IPS-18a (cell line): ENCODE data around the gene KCNK1.

Experiments
- H3K27ac ChIP-seq: one replicate; pipeline ENCODE4 v1.5.1; 2013; ENCODE audit warnings: low read length
- H3K27me3 ChIP-seq: one replicate; pipeline ENCODE4 v1.6.1; 2013; ENCODE audit warnings: mild to moderate bottlenecking, low read length; ENCODE audit not compliant: control insufficient read depth, insufficient read depth
- H3K36me3 ChIP-seq: one replicate; pipeline ENCODE4 v1.6.1; 2013; ENCODE audit warnings: low read depth, low read length; ENCODE audit not compliant: control insufficient read depth
- H3K4me1 ChIP-seq: one replicate; pipeline ENCODE4 v1.6.1; 2013; ENCODE audit warnings: low read depth, low read length; ENCODE audit not compliant: control insufficient read depth
- H3K4me3 ChIP-seq: one replicate; pipeline ENCODE4 v1.5.1; 2013; ENCODE audit warnings: low read length
- H3K9ac ChIP-seq: one replicate; pipeline ENCODE4 v1.6.1; 2013; ENCODE audit warnings: mild to moderate bottlenecking, low read length, moderate library complexity
- H3K9me3 ChIP-seq: one replicate; pipeline ENCODE4 v1.6.1; 2013; ENCODE audit warnings: low read depth, low read length; ENCODE audit not compliant: control insufficient read depth

The KCNK1 gene

DNA sequence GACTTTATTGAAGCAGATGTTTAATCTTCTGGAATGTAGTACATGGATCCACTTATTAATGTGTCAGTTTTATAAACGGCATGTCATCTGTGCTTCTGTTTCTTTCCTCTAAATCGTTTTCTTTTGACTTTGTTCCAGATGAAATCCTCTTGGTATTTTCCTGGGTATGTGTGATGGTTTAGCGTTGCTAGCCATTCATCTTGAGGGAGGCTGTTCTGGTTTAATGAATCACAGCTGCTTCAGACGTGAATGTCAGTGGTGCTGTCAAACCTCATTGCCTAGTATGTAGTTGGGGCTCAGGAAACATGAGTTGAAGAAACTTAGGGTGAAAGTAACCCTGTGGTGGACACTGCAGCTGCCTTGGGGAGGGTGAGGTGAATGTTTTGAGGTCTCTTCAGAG is 33.2 kb downstream of the KCNK1 start:
- H3K27ac ChIP-seq, result no peak overlapping the region
- no peak overlapping the region for H3K4me3 ChIP-seq
- no peaks in the 10 kb centered on the region for H3K27me3 ChIP-seq
- no peaks in the 10 kb centered on the region for H3K9me3 ChIP-seq
- H3K9ac ChIP-seq, result no peak overlapping the region
- no peaks in the 10 kb centered on the region for H3K4me1 ChIP-seq
- H3K36me3 ChIP-seq, result no peaks in the 10 kb centered on the region

DNA sequence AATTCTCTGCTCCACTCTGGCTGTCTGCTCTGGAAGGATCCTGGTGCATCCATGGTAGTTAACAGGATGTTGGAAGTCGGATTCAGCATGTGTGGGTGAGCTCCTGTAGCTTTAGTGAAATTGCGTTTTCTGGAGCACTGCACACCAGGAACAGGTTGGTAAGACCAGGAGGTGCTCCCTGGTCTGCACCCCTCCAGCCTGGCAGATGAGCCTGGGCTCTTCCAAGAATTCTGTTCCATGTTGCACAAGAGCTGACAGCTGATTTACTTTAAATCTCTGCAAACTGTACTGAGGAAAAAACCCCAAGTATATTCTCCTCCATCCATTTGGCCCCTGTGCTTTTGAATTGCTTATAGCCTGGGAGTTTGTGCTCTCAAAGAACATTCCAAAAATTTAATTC is 33.7 kb downstream of the KCNK1 start:
- Histone ChIP-seq H3K4me1 (peaks cover 2% of the 10 kb centered on the region), H3K9me3 (no peaks in the 10 kb centered on the region), H3K27me3 (no peaks in the 10 kb centered on the region), H3K9ac (no peak overlapping the region), H3K4me3 (no peak overlapping the region), H3K27ac (no peak overlapping the region), H3K36me3 (no peaks in the 10 kb centered on the region)

DNA sequence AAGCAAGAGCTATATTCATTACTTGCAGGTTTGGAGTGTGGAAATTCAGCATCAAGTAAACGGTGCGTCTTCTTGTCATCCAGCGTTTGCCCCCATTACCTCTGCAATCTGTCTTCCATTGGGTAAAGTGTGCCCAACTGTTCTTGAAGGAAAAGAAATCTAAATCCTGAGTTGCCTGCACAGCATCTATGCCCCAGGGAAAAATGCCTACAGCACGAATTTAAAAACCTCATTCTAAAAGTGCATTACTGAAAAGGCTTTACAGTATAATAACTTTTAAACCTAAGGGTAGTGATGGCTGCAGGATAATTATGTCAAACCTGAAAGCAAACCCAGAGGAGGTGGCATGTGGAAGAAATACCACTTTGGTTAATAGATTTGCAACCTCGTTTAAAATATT is 37.2 kb downstream of the KCNK1 start:
- Histone ChIP-seq H3K36me3 (no peaks in the 10 kb centered on the region), H3K27ac (no peak overlapping the region), H3K27me3 (no peaks in the 10 kb centered on the region), H3K4me1 (peaks cover 3% of the 10 kb centered on the region), H3K9me3 (no peaks in the 10 kb centered on the region), H3K9ac (no peak overlapping the region), H3K4me3 (no peak overlapping the region)

DNA sequence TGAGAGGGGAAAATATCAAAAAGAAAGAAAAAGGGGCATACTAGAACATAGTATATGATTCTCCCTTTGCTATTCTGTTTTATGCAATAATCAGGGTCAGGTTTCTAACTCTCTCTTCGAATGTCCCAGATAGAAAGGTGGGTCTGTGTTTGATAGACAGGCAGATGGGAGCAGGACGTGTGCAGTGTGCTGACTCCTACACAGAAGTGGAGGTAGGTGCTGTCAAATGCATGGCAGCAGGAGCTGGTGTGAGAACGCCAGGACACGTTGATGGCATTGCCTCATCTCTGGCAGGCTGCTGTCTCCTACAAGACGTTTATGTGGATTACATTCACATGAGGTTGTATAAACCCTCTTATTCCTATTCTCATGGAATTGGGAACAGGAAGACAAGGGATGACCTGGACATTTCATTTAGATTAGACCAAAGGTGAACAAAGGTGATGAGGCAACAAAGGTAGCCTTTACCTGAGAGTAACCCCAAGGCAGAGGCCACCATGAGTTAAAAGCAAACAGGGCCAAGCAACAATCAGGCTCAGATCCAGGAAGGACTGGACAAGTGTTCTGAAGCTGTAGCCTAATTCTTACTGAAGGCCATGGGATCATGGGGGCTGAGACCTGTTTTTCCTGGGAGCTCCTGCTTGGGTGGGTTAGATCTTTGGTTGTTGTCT is 37.8 kb downstream of the KCNK1 start:
- Histone ChIP-seq H3K9me3 (no peaks in the 10 kb centered on the region), H3K27ac (no peak overlapping the region), H3K4me1 (peaks cover 3% of the 10 kb centered on the region), H3K27me3 (no peaks in the 10 kb centered on the region), H3K9ac (no peak overlapping the region), H3K36me3 (no peaks in the 10 kb centered on the region), H3K4me3 (no peak overlapping the region)

DNA sequence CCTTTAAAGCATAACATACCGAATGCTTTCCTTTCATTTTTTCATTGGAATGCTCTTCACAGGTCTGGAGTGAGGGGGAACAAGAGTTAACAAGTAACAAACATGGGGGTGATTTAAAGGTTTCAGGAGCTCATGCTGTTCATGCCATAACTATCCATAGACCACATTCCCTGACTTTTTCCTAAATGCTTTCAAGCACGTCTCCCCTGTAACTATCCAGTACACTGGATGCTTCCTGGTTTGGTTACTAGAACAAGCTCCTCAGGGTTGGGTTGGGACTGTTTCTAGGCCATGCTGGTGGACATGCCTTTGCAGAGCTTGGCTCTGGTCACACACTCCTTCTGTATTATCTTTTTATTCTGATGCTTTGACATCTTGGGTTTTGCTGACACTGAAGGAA is 38.6 kb downstream of the KCNK1 start:
- Histone ChIP-seq H3K9ac (no peak overlapping the region), H3K27ac (no peak overlapping the region), H3K27me3 (no peaks in the 10 kb centered on the region), H3K4me3 (no peak overlapping the region), H3K4me1 (peaks cover 3% of the 10 kb centered on the region), H3K9me3 (no peaks in the 10 kb centered on the region), H3K36me3 (no peaks in the 10 kb centered on the region)

DNA sequence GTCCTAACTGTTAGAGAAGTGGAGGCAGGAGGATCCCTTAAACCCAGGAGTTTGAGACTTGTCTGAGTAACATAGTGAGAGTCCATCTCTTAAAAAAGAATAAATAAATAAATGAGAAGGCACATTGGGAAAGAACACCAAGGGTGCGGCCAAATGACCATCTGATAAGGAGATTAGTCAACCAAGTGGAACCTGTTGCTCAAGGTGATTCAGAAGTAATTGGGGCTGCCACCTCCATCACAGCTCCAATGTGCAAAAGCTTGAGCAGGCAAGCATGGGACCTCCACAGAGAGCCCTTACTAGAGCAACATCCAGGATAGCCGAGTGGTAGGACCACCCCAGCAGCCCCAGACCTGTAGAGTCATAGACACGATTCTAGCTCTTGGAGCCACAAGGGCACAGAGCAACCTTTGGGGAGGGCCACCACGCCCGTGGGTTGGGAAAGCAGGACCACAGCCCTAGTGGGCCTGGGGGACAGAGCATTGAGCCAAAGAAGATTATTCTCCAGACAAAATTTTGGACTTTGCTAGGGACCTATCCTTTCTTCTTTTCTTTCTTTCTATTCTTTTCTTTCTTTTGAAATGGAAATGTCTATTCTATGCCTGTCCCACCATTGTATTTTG is 40.9 kb downstream of the KCNK1 start:
- no peaks in the 10 kb centered on the region for H3K9me3 ChIP-seq
- H3K4me1 ChIP-seq, result peaks cover 3% of the 10 kb centered on the region
- H3K9ac ChIP-seq, result no peak overlapping the region
- no peaks in the 10 kb centered on the region for H3K36me3 ChIP-seq
- H3K27ac ChIP-seq, result no peak overlapping the region
- no peak overlapping the region for H3K4me3 ChIP-seq
- H3K27me3 ChIP-seq, result no peaks in the 10 kb centered on the region

DNA sequence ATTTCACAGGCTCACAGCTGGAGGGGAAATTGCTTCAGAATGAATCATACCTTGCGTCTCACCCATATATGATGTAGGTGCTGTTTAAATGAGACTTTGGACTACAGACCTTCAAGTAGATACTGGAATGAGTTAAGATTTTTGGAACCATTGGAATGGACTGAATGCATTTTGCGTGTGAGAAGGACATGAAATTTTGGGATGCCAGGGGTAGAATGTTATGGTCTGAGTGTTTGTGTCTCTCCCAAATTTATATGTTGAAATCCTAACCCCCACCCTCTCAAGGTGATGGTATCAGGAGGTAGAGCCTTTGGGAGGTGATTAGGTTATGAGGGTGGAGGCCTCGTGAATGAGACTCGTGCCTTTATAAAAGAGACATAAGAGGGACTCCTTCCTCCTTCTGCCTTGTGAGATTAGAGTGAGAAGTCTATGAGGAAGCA is 41.4 kb downstream of the KCNK1 start:
- H3K9me3 ChIP-seq, result no peaks in the 10 kb centered on the region
- no peak overlapping the region for H3K4me3 ChIP-seq
- H3K27me3 ChIP-seq, result no peaks in the 10 kb centered on the region
- H3K36me3 ChIP-seq, result no peaks in the 10 kb centered on the region
- no peak overlapping the region for H3K9ac ChIP-seq
- H3K4me1 ChIP-seq, result peaks cover 3% of the 10 kb centered on the region
- no peak overlapping the region for H3K27ac ChIP-seq

DNA sequence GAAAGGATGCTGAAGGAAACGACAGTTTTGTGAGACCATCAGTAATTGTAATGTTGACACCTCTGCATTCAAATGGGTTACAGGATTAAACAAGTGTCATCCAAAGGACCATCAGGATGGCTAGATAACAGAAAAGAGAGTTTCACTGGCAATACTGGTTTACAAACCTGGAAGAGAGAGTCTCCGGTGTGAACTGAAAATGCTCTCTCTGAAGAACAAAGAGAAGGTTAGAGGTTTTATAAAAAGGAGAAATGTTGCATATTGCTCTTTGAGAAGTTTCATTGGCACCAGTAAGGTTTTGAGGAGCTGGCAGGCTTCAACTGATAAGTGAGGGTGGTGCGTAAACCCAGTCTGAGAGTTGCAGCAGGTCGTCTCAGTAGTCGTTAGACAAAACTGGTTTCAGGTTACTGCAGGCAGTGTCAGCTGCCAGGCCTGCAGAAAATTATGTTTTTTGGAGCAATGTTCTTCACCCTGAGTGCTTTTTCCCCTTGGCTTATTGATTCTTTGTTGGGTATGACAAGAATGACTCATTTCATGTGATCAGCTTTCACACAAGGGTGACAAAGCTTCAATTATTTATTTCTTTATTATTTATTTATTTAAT is 42.2 kb downstream of the KCNK1 start:
- Histone ChIP-seq H3K9me3 (no peaks in the 10 kb centered on the region), H3K4me1 (peaks cover 3% of the 10 kb centered on the region), H3K9ac (no peak overlapping the region), H3K27ac (no peak overlapping the region), H3K36me3 (no peaks in the 10 kb centered on the region), H3K4me3 (no peak overlapping the region), H3K27me3 (no peaks in the 10 kb centered on the region)

DNA sequence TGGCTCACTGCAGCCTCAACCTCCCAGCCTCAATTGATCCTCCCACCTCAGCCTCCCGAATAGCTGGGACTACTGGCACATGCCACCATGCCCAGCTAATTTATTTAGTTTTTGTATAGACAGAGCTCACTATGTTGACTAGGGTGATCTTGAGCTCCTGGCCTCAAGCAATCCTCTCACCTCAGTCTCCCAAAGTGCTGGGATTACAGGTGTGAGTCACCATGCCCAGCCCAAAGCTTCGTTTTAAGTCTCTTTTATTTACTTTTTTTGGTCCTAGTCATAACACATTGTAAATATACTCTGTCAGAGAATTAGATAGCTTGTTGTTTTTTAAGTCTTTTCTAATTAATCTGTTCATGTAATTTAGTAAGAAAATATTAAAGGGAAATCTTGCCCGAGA is 42.8 kb downstream of the KCNK1 start:
- H3K27ac ChIP-seq, result no peak overlapping the region
- H3K4me3 ChIP-seq, result no peak overlapping the region
- no peaks in the 10 kb centered on the region for H3K36me3 ChIP-seq
- no peak overlapping the region for H3K9ac ChIP-seq
- H3K4me1 ChIP-seq, result peaks cover 3% of the 10 kb centered on the region
- H3K9me3 ChIP-seq, result no peaks in the 10 kb centered on the region
- no peaks in the 10 kb centered on the region for H3K27me3 ChIP-seq

DNA sequence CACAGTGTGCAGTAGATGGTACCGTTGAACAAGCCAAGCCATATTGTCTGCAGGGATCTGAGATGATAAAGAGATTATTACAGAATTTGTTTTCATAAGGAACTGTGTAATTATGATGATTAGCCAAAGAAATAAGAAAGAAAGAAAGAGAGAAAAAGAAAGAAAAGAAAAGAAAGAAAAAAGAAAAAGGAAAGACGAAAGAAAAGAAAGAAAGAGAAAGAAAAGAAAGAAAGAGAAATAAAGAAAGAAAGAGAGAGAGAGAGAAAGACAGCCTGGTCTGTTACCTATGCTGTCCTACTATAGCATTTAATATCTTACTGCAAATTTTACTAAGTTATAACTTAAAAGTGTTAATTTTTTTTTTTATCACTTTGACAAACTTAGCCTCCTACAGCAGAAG is 43.6 kb downstream of the KCNK1 start:
- no peaks in the 10 kb centered on the region for H3K27me3 ChIP-seq
- no peak overlapping the region for H3K27ac ChIP-seq
- H3K9me3 ChIP-seq, result no peaks in the 10 kb centered on the region
- no peaks in the 10 kb centered on the region for H3K36me3 ChIP-seq
- peaks cover 3% of the 10 kb centered on the region for H3K4me1 ChIP-seq
- no peak overlapping the region for H3K9ac ChIP-seq
- no peak overlapping the region for H3K4me3 ChIP-seq

DNA sequence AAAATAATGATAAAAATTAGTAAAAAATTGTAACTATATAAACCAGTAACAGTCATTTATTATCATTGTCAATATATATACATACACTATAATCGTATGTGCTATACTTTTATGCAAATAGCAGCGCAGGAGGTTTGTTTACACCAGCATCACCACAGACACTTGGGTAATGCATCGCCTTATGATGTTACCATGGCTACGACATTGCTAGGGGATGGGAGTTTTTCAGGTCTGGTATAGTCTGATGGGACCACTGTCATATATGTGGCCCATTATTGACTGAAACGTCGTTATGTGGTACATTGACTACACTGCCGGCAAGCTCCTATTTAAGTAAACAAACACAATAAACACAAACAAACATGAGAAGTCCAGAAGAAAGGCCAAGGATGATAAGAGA is 45.6 kb downstream of the KCNK1 start:
- Histone ChIP-seq H3K27me3 (no peaks in the 10 kb centered on the region), H3K36me3 (no peaks in the 10 kb centered on the region), H3K27ac (no peak overlapping the region), H3K9me3 (no peaks in the 10 kb centered on the region), H3K9ac (no peak overlapping the region), H3K4me3 (no peak overlapping the region), H3K4me1 (no peaks in the 10 kb centered on the region)
